Activated CD4-positive, alpha-beta T cell treated with anti-CD3 and anti-CD28 coated beads, Interleukin-2, amount 10 ng/mL, durations not matched to agents 24 days and 14 days (primary cell): ENCODE results near the gene SNX32. TPM values are rescaled to one million over a fixed set of nuclear protein-coding genes. Genes with fewer than 3 reads are reported as not detected.
A peak's percentile ranks its signal among the peaks of the same experiment; 100 is the strongest.

Experiments
- DNase-seq: peaks from one replicate; pipeline ENCODE4 v3.0.0; 2022
- H3K27ac Mint-ChIP-seq: one replicate; pipeline ENCODE4 v1.8.0; 2022; ENCODE audit warnings: mild to moderate bottlenecking, mixed read lengths
- H3K27me3 Mint-ChIP-seq: one replicate; pipeline ENCODE4 v1.8.0; 2022; ENCODE audit warnings: mixed read lengths
- H3K36me3 Mint-ChIP-seq: one replicate; pipeline ENCODE4 v1.8.0; 2022; ENCODE audit warnings: low read depth, mild to moderate bottlenecking, mixed read lengths
- H3K4me1 Mint-ChIP-seq: one replicate; pipeline ENCODE4 v1.8.0; 2021; ENCODE audit warnings: mixed read lengths
- H3K4me3 Mint-ChIP-seq: one replicate; pipeline ENCODE4 v1.8.0; 2022; ENCODE audit warnings: mild to moderate bottlenecking, moderate library complexity, mixed read lengths
- H3K9me3 Mint-ChIP-seq: one replicate; pipeline ENCODE4 v1.8.0; 2021; ENCODE audit warnings: mixed read lengths
- intact Hi-C: fragments of 100-400 bp; cut with micrococcal nuclease; formaldehyde crosslinking; loops from one replicate; pipeline ENCODE4 v1.15.1; 2023
- total RNA-seq: library from RNA; stranded (reverse); gene quantifications from 2 replicates; pipeline ENCODE4 v1.2.3, GENCODE V29; 2022

Gene SNX32
- total RNA-seq, 1 donor from 2014 or later = 2.1 TPM

DNA sequence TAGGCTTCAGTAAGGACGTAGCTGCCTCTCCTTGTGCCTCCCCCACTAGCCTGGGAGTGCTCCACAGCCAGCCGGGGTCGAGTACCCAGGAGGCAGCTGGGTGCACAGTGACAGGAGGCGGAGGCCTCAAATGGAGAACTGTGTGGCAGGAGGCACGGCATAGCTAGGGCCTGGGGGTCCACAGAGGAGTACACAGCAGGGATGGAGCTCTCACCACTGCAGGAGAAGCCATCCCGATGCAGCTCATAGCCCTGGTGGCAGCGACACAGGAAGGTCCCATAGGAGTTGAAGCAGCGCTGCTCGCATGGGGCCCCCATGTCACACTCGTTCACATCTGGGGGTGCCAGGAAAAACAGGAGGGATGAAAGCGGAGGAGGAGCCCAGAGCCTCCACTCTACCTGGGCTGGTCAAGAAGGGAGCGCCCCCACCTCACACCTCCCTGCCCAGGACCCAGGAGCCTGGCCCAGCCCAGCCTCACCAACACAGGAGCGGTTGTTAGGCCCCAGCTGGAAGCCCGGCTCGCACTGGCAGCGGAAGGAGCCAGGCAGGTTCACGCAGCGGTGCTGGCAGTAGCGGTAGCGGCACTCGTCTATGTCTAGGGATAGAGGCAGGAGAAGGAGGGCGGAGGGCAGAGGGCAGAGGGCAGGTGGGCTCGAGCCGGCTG is 36.0 kb downstream of the SNX32 start:
- intact Hi-C loops = no loop called here
- no peak for DNase-seq
- Mint-ChIP-seq H3K27me3 (no peaks in the 10 kb centered on the region), H3K36me3 (peaks cover 17% of the 10 kb centered on the region), H3K4me1 (peaks cover 14% of the 10 kb centered on the region), H3K9me3 (no peaks in the 10 kb centered on the region), H3K27ac (no peak overlapping the region), H3K4me3 (no peak overlapping the region)

GRCh38 chr11:65870307-65870658 is 36.5 kb downstream of the SNX32 start:
- intact Hi-C loops = no loop called here
- Mint-ChIP-seq H3K27ac (no peak overlapping the region), H3K4me3 (no peak overlapping the region), H3K9me3 (no peaks in the 10 kb centered on the region), H3K36me3 (peaks cover 12% of the 10 kb centered on the region), H3K27me3 (no peaks in the 10 kb centered on the region), H3K4me1 (peaks cover 14% of the 10 kb centered on the region)
- DNase-seq = no peak

GRCh38 chr11:65870706-65871681 is 37.2 kb downstream of the SNX32 start:
- Mint-ChIP-seq H3K9me3 (no peaks in the 10 kb centered on the region), H3K27me3 (no peaks in the 10 kb centered on the region), H3K4me3 (no peak overlapping the region), H3K27ac (no peak overlapping the region), H3K36me3 (peaks cover 10% of the 10 kb centered on the region), H3K4me1 (peaks cover 14% of the 10 kb centered on the region)
- intact Hi-C loops = no loop called here
- DNase-seq = peak; percentile 67

- Mint-ChIP-seq H3K4me3 (peak overlapping the region; percentile 37), H3K4me1 (peaks cover 18% of the 10 kb centered on the region), H3K36me3 (peaks cover 6% of the 10 kb centered on the region), H3K27ac (no peak overlapping the region), H3K27me3 (no peaks in the 10 kb centered on the region), H3K9me3 (no peaks in the 10 kb centered on the region)
- intact Hi-C loops = no loop called here
- no peak for DNase-seq
Observed at GRCh38 chr11:65871811-65872548, 38.2 kb downstream of the SNX32 start.

DNA sequence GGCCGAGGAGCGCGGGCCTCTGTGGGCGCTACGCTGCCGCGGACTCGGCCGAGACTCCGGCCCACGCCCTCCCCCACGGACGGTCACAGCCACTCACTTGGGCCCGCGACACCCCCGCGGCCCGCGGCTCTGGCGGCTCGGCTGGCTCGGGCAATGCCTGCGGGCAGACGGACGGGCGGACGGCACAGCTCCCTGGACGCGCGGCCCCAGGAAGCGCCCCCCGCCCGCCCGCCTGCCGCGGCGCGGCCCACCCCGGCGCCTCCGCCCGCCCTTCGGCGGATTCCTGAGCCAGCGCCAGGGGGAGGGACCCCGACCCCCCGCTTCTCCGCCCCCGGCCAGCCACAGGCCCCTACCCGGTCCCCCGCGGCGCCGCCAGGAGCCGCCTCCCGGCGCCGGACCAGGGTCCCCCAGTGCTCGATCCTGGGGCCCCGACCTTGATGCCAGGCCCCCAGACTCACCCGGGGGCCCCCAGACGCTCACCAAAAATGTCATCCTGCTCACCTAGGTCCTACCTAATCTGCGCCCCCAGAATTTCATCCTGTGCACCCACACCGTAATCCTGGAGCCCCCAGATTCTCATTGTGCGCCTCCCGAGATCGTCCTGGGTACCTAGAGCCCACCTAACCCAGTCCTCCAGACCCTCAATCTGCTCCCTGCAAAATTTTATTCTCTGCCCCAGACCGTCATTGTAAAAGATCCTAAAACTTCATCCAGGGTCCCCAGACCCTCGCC is 39.0 kb downstream of the SNX32 start, which contains the start of gene EFEMP2:
Gene EFEMP2, minus strand, starts transcription at position 215 of the 732 bp plus-strand sequence. CDS start 446 bp downstream, outside the sequence.
- H3K27me3 Mint-ChIP-seq = no peaks in the 10 kb centered on the region
- intact Hi-C loops = loop anchor here (1.0 kb wide), 1 partner anchor 13 kb away; no protein-coding TSS in a partner anchor
- peaks cover 2% of the 10 kb centered on the region for H3K36me3 Mint-ChIP-seq
- peak within 1 kb of the TSS; percentile 80 for H3K4me3 Mint-ChIP-seq
- DNase-seq = no peak
- H3K4me1 Mint-ChIP-seq = peaks cover 16% of the 10 kb centered on the region
- H3K27ac Mint-ChIP-seq = peak within 1 kb of the TSS; percentile 22
- H3K9me3 Mint-ChIP-seq = no peaks in the 10 kb centered on the region

DNA sequence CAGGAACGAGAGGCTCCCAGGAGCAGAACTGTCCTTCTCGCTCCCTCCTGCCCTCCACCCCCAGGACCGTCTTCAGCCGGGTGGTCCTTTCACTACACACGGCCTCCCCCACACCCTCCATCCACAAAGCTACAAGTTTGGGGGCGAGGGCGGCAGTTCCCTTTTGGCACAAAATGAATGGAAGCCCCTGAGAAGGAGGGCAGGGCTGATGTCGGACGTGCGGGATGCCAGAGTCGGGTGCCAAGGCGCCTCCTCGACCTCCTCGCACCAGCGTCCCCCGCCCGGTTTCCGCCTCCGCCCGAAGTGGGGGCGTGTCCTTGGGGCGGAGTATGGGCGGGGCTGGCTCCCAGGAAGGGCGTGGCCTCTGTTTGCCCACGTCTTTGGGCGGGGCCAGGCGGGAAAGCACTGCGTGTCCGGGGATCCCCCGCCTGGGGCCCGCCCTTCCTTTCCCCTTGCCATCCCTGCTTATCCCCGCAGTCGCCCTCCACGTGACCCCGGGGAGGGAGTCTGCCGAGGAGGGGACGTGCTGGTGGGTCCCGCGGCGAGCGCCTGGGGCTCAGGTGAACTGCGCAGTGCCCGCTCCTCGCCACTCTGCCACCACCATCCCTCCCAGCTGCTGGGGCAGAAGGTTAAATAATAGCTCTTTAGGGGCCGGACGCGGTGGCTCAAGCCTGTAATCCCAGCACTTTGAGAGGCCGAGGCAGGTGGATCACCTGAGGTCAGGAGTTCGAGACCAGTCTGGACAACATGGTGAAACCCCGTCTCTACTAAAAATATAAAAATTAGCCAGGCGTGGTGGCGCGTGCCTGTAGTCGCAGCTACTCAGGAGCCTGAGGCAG is 39.8 kb downstream of the SNX32 start:
- Mint-ChIP-seq H3K4me3 (peak overlapping the region; percentile 80), H3K9me3 (no peaks in the 10 kb centered on the region), H3K27ac (peak overlapping the region; percentile 22), H3K27me3 (no peaks in the 10 kb centered on the region), H3K36me3 (peaks cover under 1% of the 10 kb centered on the region), H3K4me1 (peaks cover 19% of the 10 kb centered on the region)
- intact Hi-C loops = loop anchor here (1.0 kb wide), 1 partner anchor 14 kb away; no protein-coding TSS in a partner anchor
- DNase-seq = peak; percentile 100

DNA sequence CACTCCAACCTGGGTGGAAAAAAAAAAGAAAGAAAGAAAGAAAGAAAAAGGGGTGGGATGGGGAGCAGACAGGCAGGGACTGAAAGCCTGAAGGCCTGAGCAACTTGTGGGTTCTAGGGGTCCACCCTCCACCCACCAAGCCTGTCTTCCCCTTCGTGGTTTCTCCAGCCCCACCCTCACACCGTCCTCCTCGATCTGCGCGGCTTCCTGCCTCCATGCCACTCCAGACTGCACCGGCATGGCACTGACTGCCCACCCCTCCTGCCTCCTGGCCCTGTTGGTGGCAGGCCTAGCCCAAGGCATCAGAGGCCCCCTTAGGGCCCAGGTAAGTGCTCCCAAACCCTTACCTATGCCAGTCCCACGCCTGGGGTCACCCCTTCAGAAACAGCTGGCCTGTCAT is 45.9 kb downstream of the SNX32 start, which contains the start of gene CTSW:
Gene CTSW, plus strand, starts transcription at position 221 of the 400 bp plus-strand sequence. Its CDS starts 18 bp downstream, at position 239.
- peaks cover 14% of the 10 kb centered on the region for H3K36me3 Mint-ChIP-seq
- peak within 1 kb of the TSS; percentile 66 for H3K4me3 Mint-ChIP-seq
- no peaks in the 10 kb centered on the region for H3K27me3 Mint-ChIP-seq
- peak; percentile 78 for DNase-seq
- H3K27ac Mint-ChIP-seq = peak within 1 kb of the TSS; percentile 80
- H3K9me3 Mint-ChIP-seq = no peaks in the 10 kb centered on the region
- intact Hi-C loops = no loop called here
- H3K4me1 Mint-ChIP-seq = peaks cover 28% of the 10 kb centered on the region

DNA sequence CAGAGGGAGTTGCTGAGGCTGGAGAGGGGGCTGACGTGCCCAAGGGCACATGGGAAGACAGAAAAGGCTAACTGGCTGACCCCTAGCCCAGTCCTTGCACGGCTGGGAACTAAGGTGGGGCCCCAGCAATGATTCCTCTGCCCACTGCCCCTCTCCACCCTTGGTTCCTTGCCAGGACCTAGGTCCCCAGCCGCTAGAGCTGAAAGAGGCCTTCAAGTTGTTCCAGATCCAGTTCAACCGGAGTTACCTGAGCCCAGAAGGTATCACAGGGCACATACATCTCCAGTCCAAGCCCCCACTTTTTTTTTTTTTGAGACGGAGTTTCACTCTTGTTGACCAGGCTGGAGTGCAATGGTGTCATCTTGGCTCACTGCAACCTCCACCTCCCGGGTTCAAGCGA is 46.3 kb downstream of the SNX32 start:
- Mint-ChIP-seq H3K4me1 (peaks cover 30% of the 10 kb centered on the region), H3K36me3 (peaks cover 16% of the 10 kb centered on the region), H3K9me3 (no peaks in the 10 kb centered on the region), H3K27me3 (no peaks in the 10 kb centered on the region), H3K4me3 (peak overlapping the region; percentile 66), H3K27ac (peak overlapping the region; percentile 80)
- DNase-seq = no peak
- intact Hi-C loops = no loop called here

GRCh38 chr11:65880844-65881421 is 47.2 kb downstream of the SNX32 start:
- Mint-ChIP-seq H3K4me3 (peak overlapping the region; percentile 13), H3K36me3 (peaks cover 16% of the 10 kb centered on the region), H3K27ac (peak overlapping the region; percentile 43), H3K9me3 (no peaks in the 10 kb centered on the region), H3K4me1 (peaks cover 34% of the 10 kb centered on the region), H3K27me3 (no peaks in the 10 kb centered on the region)
- intact Hi-C loops = no loop called here
- DNase-seq = peak; percentile 70

GRCh38 chr11:65882120-65883057 is 48.6 kb downstream of the SNX32 start:
- no peak overlapping the region for H3K4me3 Mint-ChIP-seq
- H3K36me3 Mint-ChIP-seq = peaks cover 26% of the 10 kb centered on the region
- H3K27me3 Mint-ChIP-seq = no peaks in the 10 kb centered on the region
- no peak for DNase-seq
- intact Hi-C loops = no loop called here
- H3K9me3 Mint-ChIP-seq = no peaks in the 10 kb centered on the region
- H3K4me1 Mint-ChIP-seq = peaks cover 40% of the 10 kb centered on the region
- no peak overlapping the region for H3K27ac Mint-ChIP-seq

- Mint-ChIP-seq H3K27ac (no peak overlapping the region), H3K4me1 (peaks cover 42% of the 10 kb centered on the region), H3K4me3 (no peak overlapping the region), H3K36me3 (peaks cover 27% of the 10 kb centered on the region), H3K9me3 (no peaks in the 10 kb centered on the region), H3K27me3 (no peaks in the 10 kb centered on the region)
- intact Hi-C loops = no loop called here
- no peak for DNase-seq
Observed at GRCh38 chr11:65883058-65883761, 49.4 kb downstream of the SNX32 start.
